ENCODE measurements around the gene ZNF574.

Gene ZNF574

GRCh38 chr19:42075616-42076379, at the start of gene ZNF574:
ZNF574 (plus strand) TSS chr19:42076166; CDS start chr19:42078607, 2,441 bp downstream.
- H3K4me3 Mint-ChIP-seq, result peak within 1 kb of the TSS; percentile 96
- no peaks in the 10 kb centered on the region for H3K9me3 Mint-ChIP-seq
- peak; percentile 96 for DNase-seq
- no peak for TF ChIP-seq CTCF (IDR thresholded peaks at IDR 0.05)
- H3K27ac Mint-ChIP-seq, result peak within 1 kb of the TSS; percentile 100
- H3K27me3 Mint-ChIP-seq (ENCODE audit: low read depth, poor library complexity), result peaks cover 14% of the 10 kb centered on the region
- H3K36me3 Mint-ChIP-seq (ENCODE audit: low read depth), result peaks cover 21% of the 10 kb centered on the region
- peaks cover 43% of the 10 kb centered on the region for H3K4me1 Mint-ChIP-seq

GRCh38 chr19:42028304-42029216, 47.4 kb upstream of the ZNF574 start:
- peaks cover 6% of the 10 kb centered on the region for H3K4me1 Mint-ChIP-seq
- no peaks in the 10 kb centered on the region for H3K9me3 Mint-ChIP-seq
- DNase-seq, result peak; percentile 53
- peak overlapping the region; percentile 62 for H3K4me3 Mint-ChIP-seq
- H3K27me3 Mint-ChIP-seq (ENCODE audit: low read depth, poor library complexity), result peaks cover 16% of the 10 kb centered on the region
- peak; percentile 59 for TF ChIP-seq CTCF (IDR thresholded peaks at IDR 0.05)
- H3K27ac Mint-ChIP-seq, result no peak overlapping the region
- no peaks in the 10 kb centered on the region for H3K36me3 Mint-ChIP-seq (ENCODE audit: low read depth)

GRCh38 chr19:42030645-42031440, 45.1 kb upstream of the ZNF574 start:
- no peak overlapping the region for H3K4me3 Mint-ChIP-seq
- DNase-seq, result no peak
- H3K36me3 Mint-ChIP-seq (ENCODE audit: low read depth), result no peaks in the 10 kb centered on the region
- H3K4me1 Mint-ChIP-seq, result peaks cover 16% of the 10 kb centered on the region
- no peak overlapping the region for H3K27ac Mint-ChIP-seq
- H3K9me3 Mint-ChIP-seq, result no peaks in the 10 kb centered on the region
- no peak for TF ChIP-seq CTCF (IDR thresholded peaks at IDR 0.05)
- H3K27me3 Mint-ChIP-seq (ENCODE audit: low read depth, poor library complexity), result peaks cover 20% of the 10 kb centered on the region

GRCh38 chr19:42032431-42032830, 43.5 kb upstream of the ZNF574 start:
- H3K27me3 Mint-ChIP-seq (ENCODE audit: low read depth, poor library complexity), result peaks cover 20% of the 10 kb centered on the region
- H3K9me3 Mint-ChIP-seq, result no peaks in the 10 kb centered on the region
- H3K27ac Mint-ChIP-seq, result no peak overlapping the region
- no peaks in the 10 kb centered on the region for H3K36me3 Mint-ChIP-seq (ENCODE audit: low read depth)
- H3K4me1 Mint-ChIP-seq, result peaks cover 17% of the 10 kb centered on the region
- TF ChIP-seq CTCF (IDR thresholded peaks at IDR 0.05), result no peak
- H3K4me3 Mint-ChIP-seq, result no peak overlapping the region
- DNase-seq, result no peak

- no peaks in the 10 kb centered on the region for H3K36me3 Mint-ChIP-seq (ENCODE audit: low read depth)
- no peak overlapping the region for H3K4me3 Mint-ChIP-seq
Observed at GRCh38 chr19:42033413-42033812, 42.6 kb upstream of the ZNF574 start.

More at GRCh38 chr19:42033413-42033812, 42.6 kb upstream of the ZNF574 start:
- Mint-ChIP-seq H3K9me3 (no peaks in the 10 kb centered on the region), H3K27ac (no peak overlapping the region), H3K27me3 (ENCODE audit: low read depth, poor library complexity) (peaks cover 19% of the 10 kb centered on the region), H3K4me1 (peaks cover 23% of the 10 kb centered on the region)
- TF ChIP-seq CTCF (IDR thresholded peaks at IDR 0.05), result no peak
- no peak for DNase-seq
